Endothelial cell of umbilical vein (primary cell): ENCODE results near the gene SLC35E2B. TPM values are rescaled to one million over a fixed set of nuclear protein-coding genes. Genes with fewer than 3 reads are reported as not detected.
"Not testable (repeated sequence)": the region's sequence is repeated elsewhere in the genome, so short reads cannot be mapped to it uniquely, and the experiment has no call there.

ENCODE experiments used
- BruUV-seq: library from RNA; stranded (reverse); fragments of 400-500 nt; replicated peaks from 2 replicates; lab custom pipeline; 2021; lab: Mats Ljungman, UMichigan
- CTCF ChIA-PET: fragments of 300-600, 350-600 bp; sonication (Branson Sonifier 250); formaldehyde crosslinking; loops from one replicate; lab custom pipeline; 2021; ENCODE audit warnings: antibody characterized with exemption, inconsistent platforms; lab: Charles Lee
- POLR2A ChIA-PET: fragments of 300-600, 350-600 bp; sonication (Branson Sonifier 250); formaldehyde crosslinking; loops from one replicate; lab custom pipeline; 2021; ENCODE audit warnings: antibody characterized with exemption, inconsistent platforms; lab: Charles Lee
- DNase-seq: peaks from one replicate; pipeline ENCODE4 v3.0.0-alpha.2; 2011; ENCODE audit warnings: low read depth, low spot score
- FAIRE-seq: peaks from 2 replicates; lab custom pipeline; 2011; peaks lifted over from hg19 to GRCh38; lab: Jason Lieb, UNC
- H2AFZ ChIP-seq: 2 replicates; pipeline ENCODE4 v1.6.0; 2012; ENCODE audit warnings: low read depth, low read length, control low read depth, inconsistent platforms
- H3K27ac ChIP-seq: 2 replicates; pipeline ENCODE4 v1.5.1; 2011; ENCODE audit warnings: low read depth, mild to moderate bottlenecking, control low read depth, low read length, moderate library complexity; ENCODE audit not compliant: insufficient read depth
- H3K27me3 ChIP-seq, 2 experiments: 2 replicates each; pipeline versions ENCODE4 v1.6.0 to v1.6.1; 2011; ENCODE audit warnings: low read length in 2 of 2, mixed read lengths in 1 of 2; ENCODE audit not compliant: control insufficient read depth in 2 of 2, insufficient read depth in 2 of 2
- H3K36me3 ChIP-seq, 2 experiments: 2 replicates in 1 of 2; 3 replicates in 1 of 2; pipeline ENCODE4 v1.5.1; 2011; ENCODE audit warnings: low read length in 2 of 2, mild to moderate bottlenecking in 1 of 2, moderate library complexity in 1 of 2; ENCODE audit not compliant: control insufficient read depth in 2 of 2, insufficient read depth in 2 of 2; ENCODE audit errors: extremely low read depth in 1 of 2
- H3K4me1 ChIP-seq: 3 replicates; pipeline ENCODE4 v1.5.1; 2011; ENCODE audit warnings: mild to moderate bottlenecking, low read length; ENCODE audit not compliant: control insufficient read depth, insufficient read depth; ENCODE audit errors: extremely low read depth
- H3K4me2 ChIP-seq: 2 replicates; pipeline ENCODE4 v1.6.1; 2011; ENCODE audit warnings: low read length, control low read depth, mixed read lengths; ENCODE audit not compliant: insufficient read depth
- H3K4me3 ChIP-seq, 3 experiments: fragments of 200-600 bp in 1 of 3; sonication (generic), shearing (Covaris generic) in 1 of 3; replicated peaks in 1 of 3; 2 replicates each; pipeline ENCODE4 v1.5.1; 2011 to 2016; ENCODE audit warnings: control low read depth in 3 of 3, low read length in 3 of 3, mild to moderate bottlenecking in 2 of 3, inconsistent platforms in 1 of 3, low read depth in 1 of 3, moderate library complexity in 1 of 3; ENCODE audit not compliant: insufficient read depth in 1 of 3
- H3K79me2 ChIP-seq: 2 replicates; pipeline ENCODE4 v1.6.0; 2012; ENCODE audit warnings: low read length, inconsistent platforms; ENCODE audit not compliant: control insufficient read depth, insufficient read depth
- H3K9ac ChIP-seq: replicated peaks from 2 replicates; pipeline ENCODE3; 2011; ENCODE audit warnings: low read length, control low read depth; ENCODE audit not compliant: insufficient read depth; ENCODE audit errors: extremely low read depth
- H3K9me1 ChIP-seq: replicated peaks from 3 replicates; pipeline ENCODE4 v1.6.0; 2011; ENCODE audit warnings: mild to moderate bottlenecking, low read length; ENCODE audit not compliant: control insufficient read depth, insufficient read depth; ENCODE audit errors: extremely low read depth
- H3K9me3 ChIP-seq: replicated peaks from 2 replicates; pipeline ENCODE4 v1.5.1; 2012; ENCODE audit warnings: low read length, inconsistent platforms; ENCODE audit not compliant: control insufficient read depth, insufficient read depth
- H4K20me1 ChIP-seq: replicated peaks from 2 replicates; pipeline ENCODE3; 2011; ENCODE audit warnings: mild to moderate bottlenecking, low read length; ENCODE audit not compliant: control insufficient read depth, insufficient read depth; ENCODE audit errors: extremely low read depth
- FOS ChIP-seq: IDR thresholded peaks from 2 replicates; pipeline ENCODE4 v1.6.1; 2011; ENCODE audit warnings: mild to moderate bottlenecking, low read length, moderate library complexity, borderline replicate concordance; ENCODE audit not compliant: insufficient read depth
- GATA2 ChIP-seq: IDR thresholded peaks from 2 replicates; pipeline ENCODE4 v1.7.0; 2011; ENCODE audit warnings: low read depth, mild to moderate bottlenecking, moderate library complexity, mixed read lengths, low read length; ENCODE audit not compliant: insufficient read length, insufficient read depth
- MAX ChIP-seq: IDR thresholded peaks from 2 replicates; pipeline ENCODE4 v1.6.1; 2011; ENCODE audit not compliant: insufficient read depth, insufficient read length
- dilution Hi-C: fragments of 300-500 bp; cut with MboI; formaldehyde crosslinking; loops from one replicate; pipeline ENCODE4 v1.15.0; 2019; ENCODE audit warnings: low sequenced_read_pairs; ENCODE audit not compliant: extremely low pct_ligation_motif_present
- intact Hi-C: fragments of 100-400 bp; cut with micrococcal nuclease; formaldehyde crosslinking; loops from one replicate; pipeline ENCODE4 v1.10.0; 2022
- polyA plus RNA-seq, 4 experiments: library from polyadenylated mRNA; depleted of rRNA in 3 of 4; stranded (reverse) in 3 of 4; unstranded in 1 of 4; fragments of >200 nt; gene quantifications; 2 replicates each; pipeline versions ENCODE4 v1.2.1 to v1.2.3, GENCODE V29; 2011 to 2012; ENCODE audit warnings: missing spikeins in 1 of 4
- total RNA-seq: library from RNA; stranded (reverse); gene quantifications from 2 replicates; pipeline ENCODE4 v1.2.3, GENCODE V29; 2021

The SLC35E2B gene
- total and polyA plus RNA-seq, 2 donors (not counting 3 experiments of a cell fraction or from before 2014, with no cell fraction given): 28.0 to 51.2 TPM

- H3K36me3 ChIP-seq: peaks cover 0 to 20% of the 10 kb centered on the region in 2 experiments
- no peak overlapping the region for H2AFZ ChIP-seq
- no peaks in the 10 kb centered on the region for H3K4me1 ChIP-seq
- ChIA-PET CTCF (interaction anchor here (1.4 to 1.8 kb wide), 2 partner anchors 14 to 19 kb away, joined by 4 to 8 read pairs; no protein-coding TSS in a partner anchor), POLR2A (no interaction called here)
- no TSS peak for BruUV-seq
- H3K4me2 ChIP-seq: no peak overlapping the region
- H3K9me1 ChIP-seq: no peaks in the 10 kb centered on the region
- no peak for DNase-seq
- dilution Hi-C loops: no loop called here
- H3K4me3 ChIP-seq: no peak overlapping the region
- H3K27ac ChIP-seq: no peak overlapping the region
- no peaks in the 10 kb centered on the region for H3K79me2 ChIP-seq
- TF ChIP-seq MAX: no peak
- no peak for TF ChIP-seq GATA2
- no peak for TF ChIP-seq FOS
- no peak overlapping the region for H3K9ac ChIP-seq
- FAIRE-seq: no peak
- H3K9me3 ChIP-seq: no peaks in the 10 kb centered on the region
- no peaks in the 10 kb centered on the region for H4K20me1 ChIP-seq
- no peaks in the 10 kb centered on the region for H3K27me3 ChIP-seq
- intact Hi-C loops: no loop called here
Measured at GRCh38 chr1:1664941-1665814, 27.4 kb downstream of the SLC35E2B start.

GRCh38 chr1:1664318-1664717 is 28.3 kb downstream of the SLC35E2B start:
- H3K4me3 ChIP-seq, intact Hi-C loops, H3K4me2 ChIP-seq, H2AFZ ChIP-seq, dilution Hi-C loops, FAIRE-seq, H3K9me1 ChIP-seq, H4K20me1 ChIP-seq, POLR2A ChIA-PET, H3K4me1 ChIP-seq, H3K27me3 ChIP-seq, BruUV-seq, H3K9ac ChIP-seq, DNase-seq, CTCF ChIA-PET, H3K79me2 ChIP-seq, H3K27ac ChIP-seq, H3K9me3 ChIP-seq: not testable (repeated sequence)
- H3K36me3 ChIP-seq: peaks cover 0 to 20% of the 10 kb centered on the region in 2 experiments

- H3K9ac ChIP-seq, H2AFZ ChIP-seq, H3K9me1 ChIP-seq, H3K27ac ChIP-seq, dilution Hi-C loops, H3K27me3 ChIP-seq, H3K79me2 ChIP-seq, BruUV-seq, H3K4me1 ChIP-seq, H3K9me3 ChIP-seq, H3K4me3 ChIP-seq, intact Hi-C loops, CTCF ChIA-PET, POLR2A ChIA-PET, H3K4me2 ChIP-seq, H4K20me1 ChIP-seq, DNase-seq: not testable (repeated sequence)
- H3K36me3 ChIP-seq: peaks cover 0 to 20% of the 10 kb centered on the region in 2 experiments
- FAIRE-seq: peak; percentile 8
Measured at GRCh38 chr1:1662830-1663560, 29.6 kb downstream of the SLC35E2B start.
